CD4-positive, alpha-beta T cell treated with Interleukin-6 for 4 hours (primary cell): ENCODE data around the gene PGAP2.
"Not testable (repeated sequence)": the region's sequence is repeated elsewhere in the genome, so short reads cannot be mapped to it uniquely, and the experiment has no call there.

ENCODE experiments used
- DNase-seq: peaks from one replicate; pipeline ENCODE4 v3.0.0-alpha.2; 2020; ENCODE audit warnings: mixed read lengths

PGAP2 gene

DNA sequence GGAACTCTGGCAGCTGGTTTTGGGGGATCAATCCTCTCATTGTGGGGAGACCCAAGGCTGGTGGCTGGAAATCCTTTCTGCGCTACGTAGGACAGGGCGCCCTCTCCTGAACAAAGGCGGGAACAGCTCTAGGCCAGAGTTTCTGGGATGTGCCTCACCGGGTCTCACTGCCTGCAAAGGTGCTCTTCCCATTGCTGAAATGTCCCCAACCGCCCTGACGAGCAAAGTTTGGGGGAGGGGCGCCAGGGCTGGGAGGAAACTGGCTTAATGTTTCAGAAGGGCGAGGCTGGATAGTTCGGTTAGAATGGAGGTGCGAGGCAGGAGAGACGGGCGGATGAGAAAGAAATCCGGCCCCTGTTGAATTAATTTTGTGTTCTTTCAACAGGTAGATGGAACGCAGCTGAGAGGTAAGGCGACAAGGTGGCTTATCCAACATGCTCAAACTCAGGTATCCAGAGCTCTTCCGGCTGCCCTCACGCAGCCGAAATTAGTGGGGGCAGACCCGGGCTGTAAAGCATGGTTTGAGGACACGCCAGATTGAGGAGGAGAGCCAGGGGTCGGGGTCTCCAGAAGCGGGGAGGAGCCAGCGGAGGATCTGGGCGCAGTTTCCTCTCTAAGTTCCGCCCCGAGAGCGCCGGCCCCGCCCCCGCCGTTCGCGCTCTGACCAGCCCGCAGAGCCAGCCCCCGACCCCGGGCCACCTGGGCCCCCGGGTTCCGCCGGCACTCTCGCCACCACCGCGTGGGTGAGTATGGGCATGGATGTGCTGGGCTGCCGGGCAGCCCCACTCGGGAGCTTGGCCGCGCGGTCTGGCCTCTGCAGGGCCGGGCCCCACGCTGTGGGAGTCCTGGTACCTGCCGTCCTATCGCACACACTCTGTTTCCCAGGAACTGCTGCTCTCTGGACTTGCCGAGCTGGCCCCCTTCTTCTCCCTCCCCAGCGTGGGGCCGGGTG lies at the start of gene PGAP2:
TSS of gene PGAP2 (plus strand) at position 652 of the 952 bp plus-strand sequence. CDS start 2,700 bp downstream, outside the sequence.
- DNase-seq, result peak; percentile 73

DNA sequence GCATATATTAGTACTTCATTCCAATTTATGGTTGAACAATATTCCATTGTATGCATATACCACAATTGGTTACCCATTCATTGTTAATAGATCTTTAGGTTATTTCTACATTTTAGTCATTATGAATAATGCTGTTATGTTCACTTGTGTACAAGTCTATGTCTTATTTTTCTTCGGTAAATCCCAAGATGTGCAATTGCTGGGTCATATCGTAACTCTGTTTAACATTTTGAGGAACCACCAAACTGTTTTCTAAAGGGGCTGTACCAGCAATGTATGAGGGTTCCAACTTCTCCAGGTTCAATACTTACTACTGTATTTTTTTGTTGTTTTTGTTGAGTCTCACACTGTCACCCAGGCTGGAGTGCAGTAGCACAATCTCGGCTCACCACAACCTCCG lies 44.1 kb upstream of the PGAP2 start:
- DNase-seq, result no peak

DNA sequence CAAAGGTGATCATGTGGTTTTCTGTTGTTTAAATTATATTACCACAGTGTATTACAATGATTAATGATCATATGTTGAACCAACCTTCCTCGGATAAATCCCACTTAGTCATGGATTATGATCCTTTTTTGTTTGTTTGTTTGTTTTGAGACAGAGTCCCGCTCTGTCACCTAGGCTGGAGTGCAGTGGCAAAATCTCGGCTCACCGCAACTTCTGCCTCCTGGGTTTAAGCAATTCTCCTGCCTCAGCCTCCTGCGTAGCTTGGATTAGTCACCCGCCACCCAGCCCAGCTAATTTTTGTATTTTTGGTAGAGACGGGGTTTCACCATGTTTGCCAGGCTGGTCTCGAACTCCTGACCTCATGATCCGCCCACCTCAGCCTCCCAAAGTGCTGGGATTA lies 41.5 kb upstream of the PGAP2 start:
- not testable (repeated sequence) for DNase-seq

DNA sequence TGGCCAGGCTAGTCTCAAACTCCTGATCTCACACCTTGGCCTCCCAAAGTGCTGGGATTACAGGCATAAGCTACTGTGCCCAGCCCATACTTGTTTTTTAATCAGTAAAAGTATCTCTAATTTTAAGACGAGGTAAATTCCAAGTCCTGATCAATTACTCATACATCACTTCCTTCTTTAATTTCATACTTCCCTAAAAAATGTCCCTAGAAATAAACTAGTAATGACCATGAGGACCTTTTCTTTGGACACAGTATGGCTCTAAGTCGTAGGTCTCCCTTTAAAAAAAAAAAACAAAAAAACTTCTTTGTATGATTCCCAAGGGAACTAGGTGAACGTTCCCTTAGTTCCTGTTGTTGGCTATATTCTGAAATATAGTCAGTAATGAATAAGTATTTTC lies 40.8 kb upstream of the PGAP2 start:
- DNase-seq, result no peak

DNA sequence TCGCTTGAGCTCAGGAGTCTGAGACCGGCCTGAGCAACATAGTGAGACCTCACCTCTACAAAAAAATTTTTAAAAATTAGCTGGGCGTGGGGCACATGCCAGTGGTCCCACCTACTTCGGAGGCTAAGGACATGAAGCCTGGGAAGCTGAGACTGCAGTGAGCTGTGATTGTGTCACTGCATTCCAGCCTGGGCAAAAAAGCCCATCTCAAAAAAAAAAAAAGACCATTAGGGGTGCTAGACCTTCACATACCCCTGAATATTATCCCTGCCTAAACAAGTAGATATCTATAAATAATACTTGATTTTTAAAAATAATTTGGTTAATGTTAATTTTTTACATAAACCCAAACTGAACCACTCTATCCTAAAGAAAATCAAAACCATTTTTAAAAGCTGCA lies 35.2 kb upstream of the PGAP2 start:
- DNase-seq, result no peak

DNA sequence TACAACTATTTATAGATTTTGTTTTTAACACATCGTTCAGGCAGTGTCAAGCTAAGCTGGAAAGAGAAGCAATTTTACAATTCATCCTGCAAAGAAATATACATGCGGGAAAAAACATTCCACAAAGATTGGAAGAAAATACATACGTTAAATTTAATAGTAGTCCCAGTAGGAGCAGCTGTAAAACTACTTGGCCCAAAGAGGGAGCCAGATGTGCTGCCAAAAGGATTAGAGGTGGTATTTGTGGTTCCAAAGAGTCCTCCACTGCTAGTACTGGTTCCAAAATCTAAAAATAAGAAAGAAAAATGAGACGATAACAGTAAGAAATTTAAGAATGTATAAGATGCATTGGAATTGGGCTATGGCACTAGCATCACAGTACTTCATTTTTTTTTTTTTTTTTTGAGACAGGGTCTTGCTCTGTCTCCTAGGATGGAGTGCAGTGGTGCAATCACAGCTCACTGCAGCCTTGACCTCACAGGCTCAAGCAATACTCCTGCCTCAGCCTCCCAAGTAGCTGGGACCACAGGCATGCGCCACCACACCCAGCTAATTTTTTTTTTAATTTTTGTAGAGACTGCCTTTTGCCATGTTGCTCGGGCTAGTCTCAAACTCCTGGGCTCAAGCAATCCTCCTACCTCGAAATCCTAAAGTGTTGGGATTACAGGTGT lies 32.5 kb upstream of the PGAP2 start:
- no peak for DNase-seq

DNA sequence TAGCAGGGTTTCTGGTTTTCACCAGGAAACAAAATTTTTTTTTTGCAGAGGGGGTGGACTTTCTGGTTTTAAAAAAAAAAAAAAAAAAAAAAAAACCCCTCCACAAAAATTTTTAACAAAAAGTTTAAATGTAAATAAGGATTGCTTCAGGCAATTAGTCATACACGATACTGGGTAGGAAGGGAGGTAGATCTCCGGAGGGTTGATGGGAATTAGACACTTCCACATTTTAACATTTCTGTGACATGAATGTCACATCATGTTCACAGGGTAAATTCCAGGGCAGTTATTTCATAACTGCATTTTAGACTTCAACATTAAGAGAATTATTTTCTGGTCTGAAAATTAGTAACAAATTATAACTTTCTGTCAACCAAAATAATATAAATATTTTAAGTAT lies 26.9 kb upstream of the PGAP2 start:
- DNase-seq, result no peak

DNA sequence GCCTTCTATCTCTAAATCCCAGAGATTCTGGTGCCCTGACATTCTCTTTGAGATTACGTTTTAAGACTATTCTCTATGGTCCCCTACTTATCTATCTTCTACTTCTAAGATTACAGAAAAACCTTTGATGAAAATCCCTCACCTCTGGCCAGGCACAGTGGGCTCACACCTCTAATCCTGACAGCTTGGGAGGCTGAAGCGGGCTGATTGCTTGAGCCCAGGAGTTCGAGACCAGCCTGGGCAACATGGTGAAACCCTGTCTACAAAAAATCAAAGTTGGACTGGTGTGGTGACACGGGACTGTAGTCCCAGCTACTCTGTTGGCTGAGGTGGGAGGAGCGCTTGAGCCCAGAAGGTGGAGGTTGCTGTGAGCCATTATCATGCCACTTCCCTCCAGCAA lies 25.4 kb upstream of the PGAP2 start:
- DNase-seq, result no peak

DNA sequence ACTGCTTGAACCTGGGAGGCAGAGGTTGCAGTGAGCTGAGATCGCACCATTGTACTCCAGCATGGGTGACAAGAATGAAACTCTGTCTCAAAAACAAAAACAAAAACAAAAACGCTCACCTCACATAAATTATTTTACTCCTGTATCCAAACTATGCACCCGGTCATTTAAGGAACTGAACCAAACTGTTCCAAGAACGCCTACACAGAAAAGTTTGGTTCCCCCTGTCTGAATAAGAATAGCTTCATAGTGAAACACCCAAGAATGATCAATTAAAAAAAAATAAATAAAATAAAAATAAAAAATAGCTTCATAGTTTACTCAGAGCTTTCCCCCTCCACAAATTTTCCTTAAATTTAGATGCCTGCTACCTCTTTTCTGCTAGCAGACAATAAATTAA lies 24.7 kb upstream of the PGAP2 start:
- DNase-seq, result no peak

DNA sequence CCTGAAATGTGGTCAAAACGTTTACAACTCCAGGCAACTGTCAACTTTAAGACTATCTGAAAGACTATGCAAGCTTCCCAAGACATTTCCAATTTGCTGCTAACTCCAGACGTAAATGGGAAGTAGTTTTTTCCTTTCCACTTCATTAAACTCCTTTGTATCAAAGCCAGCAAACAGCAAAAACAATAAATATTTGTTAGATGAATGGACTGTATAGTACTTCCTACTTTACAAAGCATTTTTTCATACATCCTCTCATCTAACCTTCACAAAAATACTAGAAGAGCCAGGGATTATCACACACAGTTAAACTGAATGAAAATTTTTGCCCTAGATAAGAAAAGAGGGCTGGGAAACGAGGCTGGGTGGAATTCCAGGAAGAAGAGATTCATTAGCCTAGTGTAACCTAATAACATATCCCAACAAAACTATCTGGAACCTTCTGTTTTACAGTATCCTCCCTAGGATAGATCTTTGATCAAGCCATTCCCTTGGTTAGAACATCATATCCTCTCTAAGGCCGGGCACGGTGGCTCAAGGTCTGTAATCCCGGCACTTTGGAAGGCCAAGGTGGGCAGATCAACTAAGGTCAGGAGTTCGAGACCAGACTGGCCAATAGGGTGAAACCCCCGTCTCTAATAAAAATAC lies 21.5 kb upstream of the PGAP2 start:
- no peak for DNase-seq

DNA sequence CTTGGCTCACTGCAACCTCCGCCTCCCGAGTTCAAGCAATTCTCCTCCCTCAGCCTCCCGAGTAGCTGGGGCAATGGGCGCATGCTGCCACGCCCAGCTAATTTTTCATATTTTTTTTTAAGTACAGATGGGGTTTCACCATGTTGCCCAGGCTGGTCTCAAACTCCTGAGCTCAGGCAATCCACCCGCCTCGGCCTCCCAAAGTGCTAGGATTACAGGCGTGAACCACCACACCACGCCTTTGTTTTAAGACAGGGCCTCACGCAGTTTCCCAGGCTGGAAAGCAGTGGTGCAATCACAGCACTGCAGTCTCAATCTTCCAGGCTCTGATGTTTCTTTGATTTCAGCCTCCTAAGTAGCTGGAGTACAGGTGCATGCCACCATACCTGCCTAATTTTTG lies 14.0 kb upstream of the PGAP2 start:
- DNase-seq, result not testable (repeated sequence)

DNA sequence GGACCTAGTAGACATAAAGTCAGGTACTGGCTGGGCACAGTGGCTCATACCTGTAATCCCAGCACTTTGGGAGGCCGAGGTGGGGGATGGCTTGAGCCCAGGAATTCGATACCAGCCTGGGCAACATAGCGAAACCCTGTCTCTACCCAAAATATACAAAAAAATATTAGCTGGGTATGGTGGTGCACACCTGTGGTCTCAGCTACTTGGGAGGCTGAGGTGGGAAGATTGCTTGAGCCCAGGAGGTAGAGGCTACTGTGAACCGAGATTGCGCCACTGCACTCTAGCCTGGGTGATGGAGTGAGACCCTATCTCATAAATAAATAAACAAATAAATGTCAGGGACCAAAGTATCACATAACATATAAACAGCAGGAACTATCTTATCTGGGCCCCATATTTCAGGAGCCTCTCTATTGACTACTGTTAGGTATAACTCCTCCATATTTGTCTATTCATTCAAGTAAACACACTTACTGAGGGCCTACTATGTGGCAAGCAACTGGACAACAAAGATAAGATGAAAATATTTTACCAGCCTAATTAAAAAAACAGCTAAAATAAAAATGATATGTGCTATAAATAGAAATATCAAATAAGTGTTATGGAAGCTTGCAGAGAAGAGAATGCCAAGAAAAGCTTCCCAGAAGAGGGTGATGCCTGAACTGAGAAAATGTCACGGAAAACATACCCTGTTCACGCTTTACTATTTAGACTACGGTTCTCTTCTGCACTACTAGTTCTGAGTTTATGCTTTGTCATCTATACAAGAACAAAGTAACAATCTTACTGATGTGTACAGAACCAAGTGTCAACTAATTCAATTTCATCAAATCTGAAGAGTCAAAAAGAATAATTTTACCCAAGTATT lies 13.0 kb upstream of the PGAP2 start:
- no peak for DNase-seq

DNA sequence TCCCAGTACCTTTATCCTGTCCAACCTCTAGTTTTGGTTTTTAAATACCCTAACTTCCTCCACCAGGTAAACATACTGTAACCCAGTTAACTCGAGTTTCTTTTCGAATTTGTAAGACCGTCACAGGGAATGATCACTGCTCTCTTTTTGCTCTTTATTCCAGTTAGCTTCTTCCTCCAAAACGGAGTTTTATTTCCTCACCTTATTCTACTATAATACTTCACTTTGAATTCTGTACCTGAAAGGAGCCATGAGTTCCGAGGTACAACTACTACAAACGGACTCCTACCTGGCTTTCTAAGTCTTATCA lies 12.4 kb upstream of the PGAP2 start:
- DNase-seq, result no peak

DNA sequence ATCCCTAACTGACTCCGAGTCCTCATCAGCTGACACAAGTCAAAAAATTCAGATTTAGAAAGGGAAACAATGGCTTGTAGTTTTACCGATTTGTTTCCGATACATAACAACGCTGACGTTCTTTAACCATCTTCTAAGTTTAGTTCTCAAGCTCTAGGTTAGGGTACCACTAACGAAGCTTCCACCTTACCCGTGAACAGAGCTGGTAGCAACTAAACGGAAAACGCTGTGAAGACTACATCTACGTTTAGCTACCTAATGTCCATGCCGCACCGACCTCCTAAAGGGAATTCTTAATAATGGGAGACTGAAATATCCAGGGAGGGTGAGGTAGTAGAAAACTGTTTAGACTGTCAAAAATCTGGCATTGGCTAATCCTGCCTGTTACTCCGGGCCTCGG lies 12.0 kb upstream of the PGAP2 start:
- DNase-seq, result no peak

DNA sequence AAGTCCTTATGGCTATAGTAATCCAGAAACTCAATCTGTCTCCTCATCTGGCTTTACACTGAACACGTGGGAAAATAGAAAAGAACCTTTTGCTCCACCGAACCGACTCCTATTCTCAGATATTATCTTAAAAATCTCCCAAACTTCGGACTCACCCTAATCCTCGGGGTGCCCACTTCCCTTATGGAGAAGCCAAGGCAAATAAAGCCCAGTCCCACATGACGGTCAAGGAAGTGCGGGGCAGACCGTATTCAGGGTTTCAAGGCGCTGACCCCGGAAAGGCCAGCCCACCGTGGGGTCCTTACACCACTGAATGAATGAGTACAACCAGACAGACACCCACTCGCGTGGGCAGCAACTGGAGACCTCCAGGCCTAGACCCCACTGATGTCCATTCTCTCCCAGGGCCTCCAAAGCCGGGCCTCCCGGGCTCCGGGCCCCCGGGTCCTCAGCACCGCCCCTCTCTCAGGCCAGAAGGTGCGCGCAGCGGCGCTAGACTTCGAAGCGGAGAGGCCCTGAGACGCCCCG lies 11.5 kb upstream of the PGAP2 start:
- no peak for DNase-seq

DNA sequence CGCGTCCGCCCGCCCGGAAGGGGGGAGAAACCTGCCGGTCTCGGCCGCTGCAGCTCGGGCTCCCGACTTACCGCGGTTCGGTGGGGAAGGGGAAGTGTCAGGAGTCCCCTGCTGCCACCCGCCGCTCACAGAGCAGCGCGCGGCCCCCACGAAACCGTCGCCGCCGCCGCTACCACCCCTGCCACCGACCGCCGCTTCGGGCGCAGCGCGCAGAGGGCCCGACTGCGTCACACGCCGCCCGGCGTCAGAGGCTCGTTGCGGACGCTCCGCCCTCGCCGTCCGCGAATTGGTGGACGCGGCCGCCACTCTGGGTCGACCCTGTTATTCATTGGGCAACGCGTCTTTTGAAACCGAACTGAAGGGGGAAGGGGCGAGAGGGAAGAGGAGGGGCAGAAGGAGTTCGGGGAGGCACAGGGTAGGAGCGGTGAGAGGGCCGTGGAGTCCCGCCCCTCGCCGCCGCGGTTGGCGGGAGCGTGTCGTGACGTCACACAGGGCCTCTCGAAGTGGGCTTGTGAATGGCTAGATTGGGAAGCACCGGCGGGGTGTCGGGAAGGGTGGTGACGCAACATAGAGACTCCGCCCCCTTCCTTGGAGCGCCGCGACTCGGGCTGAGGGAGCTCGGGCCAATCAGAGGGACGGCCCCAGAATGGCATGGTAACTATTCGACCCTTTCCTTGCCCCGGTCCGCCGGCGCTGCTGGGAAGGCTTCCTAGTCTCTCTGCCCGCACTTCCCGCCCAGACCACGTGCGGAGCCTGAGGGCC lies 10.8 kb upstream of the PGAP2 start, which contains the start of gene NUP98:
TSS of gene NUP98 (minus strand) at position 226 of the 762 bp plus-strand sequence. CDS start 15,437 bp downstream, outside the sequence.
- peak; percentile 100 for DNase-seq

DNA sequence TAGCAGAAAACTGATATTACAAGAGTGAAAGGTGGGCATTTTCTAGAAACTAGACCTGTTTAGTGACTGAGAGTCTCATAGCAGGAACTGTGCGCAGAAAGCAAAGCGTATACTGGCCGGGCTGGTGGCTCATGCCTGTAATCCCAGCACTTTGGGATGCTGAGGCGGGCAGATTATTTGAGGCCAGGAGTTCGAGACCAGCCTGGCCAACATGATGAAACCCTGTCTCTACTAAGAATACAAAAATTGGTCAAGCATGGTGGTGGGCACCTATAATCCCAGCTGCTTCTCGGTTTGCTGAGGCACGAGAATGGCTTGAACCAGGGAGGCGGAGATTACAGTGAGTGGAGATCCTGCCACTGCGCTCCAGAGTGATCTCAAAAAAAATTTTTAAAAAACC lies 9.2 kb upstream of the PGAP2 start:
- no peak for DNase-seq

DNA sequence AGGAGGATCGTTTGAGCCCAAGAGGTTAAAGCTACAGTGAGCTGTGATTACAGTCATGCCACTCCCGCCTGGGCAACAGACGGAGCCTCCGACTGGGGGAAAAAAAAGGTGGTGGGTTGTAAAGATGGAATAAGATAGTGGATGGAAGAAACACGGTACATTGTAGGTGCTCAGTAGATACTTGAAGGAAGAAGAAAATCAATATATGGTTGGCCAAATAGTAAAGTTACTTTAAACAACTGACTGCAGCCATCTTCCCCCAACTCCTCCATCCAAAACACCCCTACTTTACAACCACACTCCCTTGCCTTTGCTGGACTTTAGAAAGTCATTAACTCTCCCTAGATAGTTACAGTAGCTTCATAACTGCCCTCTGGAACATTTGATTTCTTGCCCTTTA lies 8.5 kb upstream of the PGAP2 start:
- DNase-seq, result no peak

DNA sequence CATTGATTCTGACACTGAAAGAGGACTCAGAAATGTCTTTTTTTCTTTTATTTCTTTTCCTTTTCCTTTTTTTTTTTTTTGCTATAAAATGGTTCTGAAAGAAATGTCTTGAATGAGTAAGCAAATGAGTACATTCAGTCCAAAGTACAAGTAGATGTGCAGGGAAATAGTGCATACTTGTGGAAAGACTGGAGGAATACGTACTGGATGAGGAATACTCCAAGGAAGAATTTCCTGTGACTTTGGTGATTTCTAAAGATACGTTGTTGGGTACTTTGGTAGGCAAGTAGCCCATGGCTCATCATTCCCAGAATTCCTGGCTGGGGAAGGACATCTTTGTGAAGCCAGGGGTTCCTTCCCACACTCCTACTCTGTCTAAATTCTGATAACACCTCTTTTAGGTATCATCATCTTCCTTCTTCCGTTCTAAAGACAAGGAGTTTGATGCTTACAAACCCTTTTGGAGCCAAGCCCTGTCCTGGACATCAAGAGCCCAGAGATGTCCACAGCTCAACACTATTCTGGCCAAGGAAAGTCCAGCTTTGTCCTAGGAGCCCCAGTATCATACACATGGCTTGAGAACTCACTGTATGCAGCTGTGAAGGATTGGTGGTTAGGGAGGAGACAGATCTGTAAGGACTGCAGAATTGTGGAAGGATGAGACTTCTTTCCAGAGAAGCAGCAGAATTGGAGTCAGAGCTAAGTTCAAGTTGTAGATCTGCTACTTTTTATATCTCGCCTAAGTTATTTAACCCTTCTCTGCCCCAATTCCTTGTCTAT lies 6.2 kb upstream of the PGAP2 start:
- DNase-seq, result no peak

DNA sequence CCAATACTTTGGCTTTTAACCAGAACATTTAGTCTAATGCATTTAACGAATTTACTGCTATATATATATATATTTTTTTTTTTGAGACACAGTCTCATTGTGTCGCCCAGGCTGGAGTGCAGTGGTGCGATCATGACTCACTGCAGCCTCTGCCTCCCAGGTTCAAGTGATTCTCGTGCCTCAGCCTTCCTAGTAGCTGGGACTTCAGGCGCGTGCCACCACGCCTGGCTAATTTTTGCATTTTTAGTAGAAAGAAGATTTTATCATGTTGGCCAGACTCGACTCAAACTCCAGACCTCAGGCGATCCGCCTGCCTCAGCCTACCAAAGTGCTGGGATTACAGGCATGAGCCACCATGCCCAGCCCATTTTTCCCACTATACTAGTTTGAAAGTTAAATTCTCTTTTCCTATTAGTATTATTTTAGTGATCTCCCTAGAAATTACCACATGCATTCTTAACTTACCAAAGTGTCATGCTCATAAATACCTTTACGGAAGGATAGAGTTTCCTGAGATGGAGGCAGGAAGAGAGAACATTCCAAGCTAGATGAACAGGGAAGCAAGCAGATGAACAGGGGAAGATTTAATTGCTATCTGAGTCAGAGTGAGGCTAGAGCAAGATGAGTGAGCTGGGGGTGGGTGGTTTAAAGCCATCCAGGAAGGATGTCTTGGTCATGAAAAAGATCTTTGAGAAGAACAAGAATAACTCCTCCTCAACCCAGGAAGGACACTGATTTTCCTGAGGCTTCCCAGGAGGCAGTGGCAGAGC lies 4.4 kb upstream of the PGAP2 start:
- DNase-seq, result no peak
